Stimulated activated CD8-positive, alpha-beta memory T cell treated with anti-CD3 and anti-CD28 coated beads, Interleukin-15, amount 100 ng/mL, for 4 hours (primary cell): ENCODE data around the gene DUSP28.

Experiments used
- DNase-seq, 2 donors: peaks; one replicate each; pipeline ENCODE4 v3.0.0-alpha.2; 2020; ENCODE audit warnings: low read depth in 2 of 2

The DUSP28 gene

GRCh38 chr2:240599141-240599583 is 39.0 kb downstream of the DUSP28 start:
- no peak for DNase-seq

- no peak for DNase-seq
Observed at GRCh38 chr2:240600451-240600961, 40.3 kb downstream of the DUSP28 start.

GRCh38 chr2:240601061-240601830 is 41.1 kb downstream of the DUSP28 start:
- DNase-seq, result no peak

GRCh38 chr2:240601831-240602160 is 41.6 kb downstream of the DUSP28 start:
- DNase-seq, result no peak

- no peak for DNase-seq
Observed at GRCh38 chr2:240602266-240603050, 42.3 kb downstream of the DUSP28 start.

- DNase-seq, result no peak
Observed at GRCh38 chr2:240603081-240603835, 43.1 kb downstream of the DUSP28 start.

- no peak for DNase-seq
Observed at GRCh38 chr2:240603846-240604245, 43.7 kb downstream of the DUSP28 start.

GRCh38 chr2:240604291-240604938 is 44.3 kb downstream of the DUSP28 start:
- no peak for DNase-seq

GRCh38 chr2:240604939-240605716 is 45.0 kb downstream of the DUSP28 start:
- no peak for DNase-seq

GRCh38 chr2:240605867-240606743 is 45.9 kb downstream of the DUSP28 start:
- no peak for DNase-seq

GRCh38 chr2:240611601-240612210 is 51.5 kb downstream of the DUSP28 start:
- DNase-seq, result no peak
